GM12872 (cell line): Measurements from ENCODE around the gene CCDC197.

Source experiments
- CTCF ChIP-seq: IDR thresholded peaks from 3 replicates; pipeline ENCODE4 v1.5.1; 2011; ENCODE audit warnings: low read depth, mild to moderate bottlenecking, low read length, moderate library complexity; ENCODE audit not compliant: insufficient read depth

The CCDC197 gene

DNA sequence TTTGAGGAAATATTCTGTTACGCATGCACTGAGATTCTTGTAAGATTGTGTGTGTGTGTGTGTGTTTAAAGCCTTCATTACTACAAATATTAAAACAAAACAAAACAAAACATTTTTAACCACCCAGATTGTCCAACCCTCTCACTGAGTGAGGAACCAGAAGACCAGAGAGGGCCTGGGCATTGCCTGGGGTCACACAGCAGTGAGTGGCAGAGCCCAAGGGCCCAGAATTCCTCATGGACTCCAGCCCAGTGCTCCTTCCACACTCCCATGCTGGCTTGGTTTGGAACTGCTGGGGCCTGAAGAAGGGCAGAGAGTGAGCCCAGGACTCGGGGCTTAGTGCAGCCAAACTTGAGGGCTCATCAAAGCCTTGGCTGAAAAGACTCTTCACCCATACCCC is 27.4 kb downstream of the CCDC197 start:
- TF ChIP-seq CTCF, result no peak

GRCh38 chr14:94025720-94026119 is 28.6 kb downstream of the CCDC197 start:
- no peak for TF ChIP-seq CTCF

DNA sequence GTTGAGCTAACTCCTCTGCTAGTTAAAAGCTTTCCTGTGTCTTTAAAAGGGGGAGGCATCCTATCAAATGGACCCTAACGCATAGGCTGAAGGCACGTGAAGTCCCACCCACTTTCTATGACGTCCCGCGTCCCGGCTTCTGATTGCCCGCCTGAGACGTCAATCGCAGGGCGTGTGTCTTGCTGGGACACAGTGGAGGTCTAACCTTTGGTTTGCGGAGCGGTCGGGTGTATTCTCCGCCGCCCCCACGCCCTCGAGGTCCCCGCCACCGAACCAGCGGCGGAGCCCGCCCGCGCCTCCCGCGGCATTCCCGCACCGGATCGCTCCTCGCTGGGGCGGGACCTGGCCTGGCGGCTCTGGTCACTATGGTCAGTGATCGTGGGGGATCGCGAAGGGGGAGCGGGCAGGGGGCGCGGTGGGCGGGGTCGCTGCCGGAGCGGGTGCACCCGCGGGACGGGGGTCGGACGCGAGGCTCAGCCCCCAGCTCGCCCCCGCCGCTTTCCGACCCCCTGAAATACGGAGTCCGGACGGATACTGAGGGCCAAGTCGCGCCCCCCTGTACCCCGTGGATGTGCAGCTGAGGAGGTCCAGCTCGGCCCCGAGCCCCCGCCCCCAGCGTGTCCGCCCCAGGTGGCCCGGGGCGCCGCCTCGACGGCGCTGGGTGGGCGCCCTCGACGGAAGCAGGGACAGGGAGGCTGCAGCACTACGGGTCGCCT is 29.2 kb downstream of the CCDC197 start, which contains the start of gene OTUB2:
Gene OTUB2, plus strand, starts transcription at position 168 of the 716 bp plus-strand sequence. Its CDS starts 198 bp downstream, at position 366.
- no peak for TF ChIP-seq CTCF

DNA sequence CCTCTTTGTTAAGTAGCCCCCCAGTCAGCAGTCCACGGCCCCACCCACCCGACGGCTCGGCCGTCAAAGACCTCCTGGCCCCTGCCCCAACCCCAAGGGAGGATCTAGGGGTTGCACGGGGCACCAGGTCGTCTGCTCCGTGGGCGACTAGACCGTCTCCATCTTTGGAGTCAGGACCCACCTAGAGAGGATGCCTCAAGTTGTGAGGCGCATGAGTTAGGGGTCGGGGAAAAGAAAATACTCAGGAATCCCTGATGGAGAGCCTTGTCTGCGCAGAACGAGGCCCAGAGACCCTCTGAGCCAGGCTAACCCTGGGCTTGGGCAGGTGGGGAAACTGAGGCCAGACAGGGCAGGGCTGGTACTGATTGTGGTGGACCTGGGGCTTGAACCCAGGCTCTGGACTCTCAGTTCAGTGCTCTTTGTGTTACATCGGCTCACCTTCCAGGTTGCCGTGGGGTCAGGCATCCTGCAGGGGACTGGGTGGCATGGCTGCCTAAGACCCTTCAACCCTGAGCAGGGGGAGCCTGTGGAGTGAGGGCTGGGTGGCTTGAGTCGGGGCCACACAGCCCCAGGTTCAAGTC is 29.9 kb downstream of the CCDC197 start:
- no peak for TF ChIP-seq CTCF

GRCh38 chr14:94027566-94028449 is 30.7 kb downstream of the CCDC197 start:
- TF ChIP-seq CTCF, result no peak

GRCh38 chr14:94028450-94028826 is 31.3 kb downstream of the CCDC197 start:
- no peak for TF ChIP-seq CTCF

DNA sequence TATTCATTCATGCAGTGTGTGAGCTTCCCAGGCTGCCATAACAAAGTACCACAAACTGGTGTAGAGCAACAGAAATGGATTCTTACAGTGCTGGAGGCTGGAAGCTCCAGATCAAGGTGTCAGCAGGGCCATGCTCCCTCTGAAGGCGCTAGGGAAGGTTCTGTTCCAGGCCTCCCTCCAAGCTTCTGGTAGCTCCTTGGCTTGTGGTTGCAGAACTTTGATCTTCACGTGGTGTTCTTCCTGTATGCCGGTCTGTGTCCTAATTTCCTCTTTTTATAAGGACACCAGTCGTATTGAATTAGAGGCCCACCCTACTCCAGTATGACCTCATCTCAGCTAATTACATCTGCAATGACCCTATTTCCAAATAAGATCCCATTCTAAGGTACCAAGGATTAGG is 32.2 kb downstream of the CCDC197 start:
- TF ChIP-seq CTCF, result no peak
